OCI-M1 (cell line): ENCODE measurements around the gene FAXDC2.
A peak's percentile ranks its signal among the peaks of the same experiment; 100 is the strongest.
"Not testable (repeated sequence)": the region's sequence is repeated elsewhere in the genome, so short reads cannot be mapped to it uniquely, and the experiment has no call there.

Source experiments
- DNase-seq: peaks from one replicate; lab custom pipeline; 2025; lab: John Stamatoyannopoulos, UW

Gene FAXDC2

DNA sequence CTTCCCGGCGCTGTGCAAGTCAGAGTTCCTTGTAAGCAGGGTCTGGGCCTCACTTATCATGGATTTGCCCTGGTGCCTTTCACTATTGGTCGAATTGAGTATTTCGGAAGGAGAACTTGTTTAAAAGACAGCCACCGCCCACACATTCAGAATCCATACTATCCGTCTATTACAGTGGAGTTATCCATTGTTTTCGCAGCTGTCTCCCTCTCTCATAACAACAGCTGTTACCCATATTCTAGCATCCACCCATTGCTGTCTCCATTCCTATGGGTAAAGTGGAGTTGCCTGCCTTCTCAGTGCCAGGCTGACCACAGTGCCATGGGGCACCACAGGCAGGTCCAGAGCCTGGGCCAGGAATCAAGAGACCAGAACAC, 20.2 kb downstream of the FAXDC2 start:
- DNase-seq, result no peak

DNA sequence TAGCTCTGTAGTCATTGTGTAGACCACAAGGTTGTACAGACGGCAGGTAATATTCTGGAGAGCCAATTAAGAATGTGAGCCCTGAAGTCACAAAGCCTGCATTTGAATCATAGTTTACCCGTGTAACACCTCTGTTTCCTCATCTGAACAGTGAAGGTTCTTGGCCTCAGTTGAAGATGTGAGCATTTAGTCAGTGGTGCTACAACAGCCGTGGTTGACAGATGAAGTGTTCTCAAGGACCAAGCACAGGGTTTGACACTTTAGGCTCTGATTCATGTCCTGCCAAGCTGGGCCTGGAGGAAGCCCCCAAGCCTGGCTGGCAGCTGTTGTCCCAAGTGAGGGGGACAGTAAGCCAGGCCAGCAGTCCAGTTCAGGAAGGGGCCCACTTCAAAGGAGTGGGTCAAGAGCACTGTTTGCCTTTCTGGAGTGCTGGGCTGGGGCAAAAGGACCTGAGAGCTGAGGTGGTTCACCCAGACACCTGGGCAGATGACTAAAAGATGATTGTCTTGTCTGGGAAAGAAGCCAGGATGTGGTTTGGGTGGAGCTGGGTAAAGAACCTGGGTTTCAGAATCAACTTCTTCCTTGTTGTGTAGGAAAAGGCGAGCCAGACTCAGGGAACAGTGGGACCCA, 20.7 kb downstream of the FAXDC2 start:
- DNase-seq, result no peak

GRCh38 chr5:154829181-154829588, 21.2 kb downstream of the FAXDC2 start:
- DNase-seq, result peak; percentile 19

DNA sequence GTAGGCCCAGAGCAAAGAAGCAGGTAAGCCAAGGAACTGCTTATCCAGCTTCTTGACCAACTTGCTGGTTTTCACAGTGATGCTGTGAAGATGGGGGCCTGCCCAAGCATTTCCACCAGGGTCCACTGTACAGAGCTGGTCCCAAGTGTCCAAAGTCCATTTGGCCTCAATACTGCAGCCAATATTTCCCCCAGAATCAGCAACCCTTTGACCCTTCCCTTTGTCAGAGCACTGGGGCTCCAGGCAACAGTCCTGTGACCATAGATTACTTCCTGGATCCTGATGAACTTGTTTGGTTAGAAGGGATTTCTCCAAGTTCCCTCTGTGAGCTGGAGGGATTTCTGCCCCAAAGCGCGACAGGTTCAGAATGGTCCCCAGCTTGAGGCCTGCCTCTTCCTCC, 26.3 kb downstream of the FAXDC2 start:
- DNase-seq, result no peak

DNA sequence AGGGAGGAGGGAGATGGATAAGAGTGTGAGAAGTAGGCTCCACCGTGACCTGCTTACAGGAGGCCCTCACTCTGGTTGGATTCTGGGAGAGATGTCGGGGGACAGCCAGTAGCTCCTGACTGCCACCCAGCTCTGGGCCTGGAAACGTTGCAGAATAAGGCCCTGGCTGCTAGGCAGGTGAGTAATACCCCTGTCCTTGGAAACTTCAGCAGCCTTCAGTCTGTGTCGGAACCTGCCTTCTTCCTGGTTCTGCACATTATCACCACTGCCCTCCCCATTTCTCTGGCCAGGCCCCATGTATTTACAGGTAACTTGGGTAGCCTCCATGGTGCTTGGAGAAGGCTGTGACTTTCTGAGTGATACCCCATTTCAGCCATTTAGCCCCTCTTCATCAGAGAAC, 26.8 kb downstream of the FAXDC2 start:
- no peak for DNase-seq

DNA sequence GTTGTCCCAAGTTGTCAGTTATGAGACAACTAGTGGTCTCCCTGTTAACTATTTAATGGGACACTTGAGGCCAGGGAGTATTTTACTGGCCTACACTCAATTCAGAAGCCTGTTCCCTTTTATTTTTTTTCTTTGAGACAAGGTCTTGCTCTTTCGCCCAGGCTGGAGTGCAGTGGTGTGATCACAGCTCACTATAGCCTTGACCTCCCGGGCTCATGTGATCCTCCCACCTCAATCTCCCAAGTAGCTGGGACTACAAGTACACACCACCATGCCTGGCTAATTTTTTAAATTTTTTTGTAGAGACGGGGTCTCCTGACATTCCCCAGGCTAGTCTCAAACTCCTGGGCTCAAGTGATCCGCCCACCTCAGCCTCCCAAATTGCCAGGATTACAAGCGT, 27.5 kb downstream of the FAXDC2 start:
- not testable (repeated sequence) for DNase-seq

DNA sequence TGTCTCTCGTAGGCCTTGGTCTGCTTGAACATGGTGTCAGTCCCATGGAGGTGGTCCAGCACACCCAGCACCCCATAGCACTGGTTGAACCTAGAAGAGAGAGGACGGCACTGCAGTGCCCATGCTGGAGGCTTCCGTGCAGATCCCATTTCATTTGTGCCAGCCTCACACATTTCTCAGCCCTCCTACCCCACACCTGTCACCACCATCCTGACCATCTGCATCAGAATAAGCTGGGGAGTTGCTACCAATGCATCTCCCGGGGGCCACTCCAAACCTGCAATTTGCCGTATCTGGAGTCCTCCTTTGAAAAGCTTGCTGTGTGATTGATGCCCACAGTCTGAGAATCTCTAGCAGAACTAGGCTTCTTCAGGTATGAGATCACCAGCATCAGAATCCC, 30.0 kb downstream of the FAXDC2 start:
- DNase-seq, result no peak

GRCh38 chr5:154819546-154819945, 30.9 kb downstream of the FAXDC2 start:
- DNase-seq, result no peak

- peak; percentile 78 for DNase-seq
Observed at GRCh38 chr5:154818471-154819116, 31.8 kb downstream of the FAXDC2 start.

DNA sequence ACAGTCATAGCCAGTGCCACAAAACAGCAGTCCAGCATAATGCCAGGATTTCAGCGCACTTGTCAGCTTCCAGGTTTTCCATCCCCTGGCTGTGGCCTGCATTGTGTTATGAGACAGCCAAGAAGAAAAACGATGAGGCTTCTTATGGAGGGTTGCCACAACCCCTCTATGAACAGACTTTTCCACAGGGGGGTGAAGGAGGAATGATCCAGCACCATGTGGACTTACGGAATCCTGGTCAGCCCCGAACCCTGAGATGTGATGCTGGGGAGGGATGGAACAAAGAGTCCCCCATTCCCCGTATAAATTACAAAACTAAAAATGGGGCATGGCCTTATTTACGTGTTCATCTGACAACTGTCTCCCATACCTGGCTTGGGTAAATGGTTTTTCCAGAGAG, 32.6 kb downstream of the FAXDC2 start:
- DNase-seq, result no peak

GRCh38 chr5:154816891-154817492, 33.4 kb downstream of the FAXDC2 start:
- DNase-seq, result no peak

- DNase-seq, result no peak
Observed at GRCh38 chr5:154815684-154816247, 34.6 kb downstream of the FAXDC2 start.

GRCh38 chr5:154815025-154815424, 35.4 kb downstream of the FAXDC2 start:
- DNase-seq, result no peak

DNA sequence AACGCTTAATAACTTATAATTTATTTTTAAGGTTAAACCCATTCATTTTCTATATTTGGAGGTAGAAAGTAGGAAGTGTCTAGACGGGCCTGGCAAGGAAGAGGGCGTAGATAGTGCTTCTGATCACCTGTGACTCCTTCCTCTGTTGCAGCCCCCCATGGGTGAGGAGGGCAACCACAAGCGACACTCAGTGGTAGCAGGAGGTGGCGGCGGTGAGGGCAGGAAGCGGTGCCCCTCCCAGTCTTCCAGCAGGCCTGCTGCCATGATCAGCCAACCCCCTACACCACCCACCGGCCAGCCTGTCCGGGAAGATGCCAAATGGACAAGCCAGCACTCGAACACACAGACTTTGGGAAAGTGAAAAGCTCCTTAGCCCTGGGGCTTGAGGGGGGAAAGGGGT, 36.7 kb downstream of the FAXDC2 start:
- no peak for DNase-seq

GRCh38 chr5:154813158-154813557, 37.2 kb downstream of the FAXDC2 start:
- no peak for DNase-seq

- peak; percentile 76 for DNase-seq
Observed at GRCh38 chr5:154811653-154812465, 38.5 kb downstream of the FAXDC2 start.

DNA sequence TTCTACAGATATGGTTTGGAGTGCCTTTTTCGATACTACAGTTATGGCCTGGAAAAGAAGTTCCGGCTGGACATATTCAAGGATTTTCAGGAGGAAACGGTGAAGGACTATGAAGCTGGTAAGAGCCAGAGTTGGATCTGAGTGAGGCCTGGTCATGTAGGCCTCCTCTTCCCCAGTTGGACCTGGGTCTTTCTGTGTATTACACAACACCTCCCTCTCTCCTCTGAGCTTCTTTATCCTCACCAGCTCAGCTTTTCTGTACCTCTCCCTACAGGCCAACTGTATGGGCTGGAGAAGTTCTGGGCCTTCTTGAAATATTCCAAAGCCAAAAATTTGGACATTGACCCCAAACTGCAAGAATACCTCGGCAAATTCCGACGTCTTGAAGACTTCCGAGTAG, 39.2 kb downstream of the FAXDC2 start:
- no peak for DNase-seq

DNA sequence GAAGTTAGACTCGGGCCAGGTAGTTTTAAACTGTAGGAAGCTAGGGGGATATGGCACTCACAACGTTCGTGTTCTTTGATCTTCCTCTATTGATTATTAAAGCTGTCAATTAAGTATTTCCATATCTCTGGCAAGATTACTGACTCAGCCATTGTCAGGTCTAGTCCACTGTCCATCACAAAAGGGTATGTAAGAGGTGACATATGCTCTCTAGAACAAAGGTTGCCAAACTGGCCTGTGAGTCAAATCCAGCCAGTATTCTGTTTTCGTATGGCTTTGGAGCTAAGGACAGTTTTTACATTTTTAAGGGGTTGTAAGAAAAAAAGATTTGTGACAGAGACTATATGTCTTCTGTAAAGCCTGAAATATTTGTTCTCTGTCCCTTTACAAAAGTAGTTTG, 44.2 kb downstream of the FAXDC2 start:
- DNase-seq, result no peak

DNA sequence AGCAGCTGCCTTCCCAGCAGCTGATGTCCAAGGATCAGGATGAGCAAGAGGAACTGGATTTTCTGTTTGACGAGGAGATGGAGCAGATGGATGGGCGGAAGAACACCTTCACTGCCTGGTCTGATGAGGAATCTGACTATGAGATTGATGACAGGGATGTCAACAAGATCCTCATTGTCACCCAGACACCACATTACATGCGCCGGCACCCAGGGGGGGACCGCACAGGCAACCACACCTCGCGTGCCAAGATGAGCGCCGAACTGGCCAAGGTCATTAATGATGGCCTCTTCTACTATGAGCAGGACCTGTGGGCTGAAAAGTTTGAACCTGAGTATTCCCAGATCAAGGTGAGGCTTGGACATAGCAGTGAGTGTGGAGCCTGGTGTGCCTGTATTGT, 48.4 kb downstream of the FAXDC2 start:
- DNase-seq, result no peak

DNA sequence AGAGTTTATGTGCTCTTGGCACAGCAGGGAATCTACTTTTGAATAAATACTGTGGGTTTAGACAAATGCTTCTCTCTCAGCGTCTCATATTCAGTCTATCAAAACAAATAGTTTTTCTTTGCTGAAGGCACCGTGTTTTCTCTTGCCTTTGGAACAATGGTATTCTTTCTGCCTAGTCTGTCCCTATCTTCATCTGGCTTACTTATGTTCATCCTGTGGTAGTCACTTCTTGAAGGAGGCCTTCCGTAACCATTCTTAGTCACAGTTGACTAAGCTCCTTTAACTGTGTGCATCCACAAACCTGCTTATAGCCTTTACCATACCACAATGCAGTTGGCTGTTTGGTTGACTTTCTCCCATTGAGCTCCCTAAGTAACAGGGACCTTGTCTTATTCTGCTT, 49.3 kb downstream of the FAXDC2 start:
- DNase-seq, result no peak

DNA sequence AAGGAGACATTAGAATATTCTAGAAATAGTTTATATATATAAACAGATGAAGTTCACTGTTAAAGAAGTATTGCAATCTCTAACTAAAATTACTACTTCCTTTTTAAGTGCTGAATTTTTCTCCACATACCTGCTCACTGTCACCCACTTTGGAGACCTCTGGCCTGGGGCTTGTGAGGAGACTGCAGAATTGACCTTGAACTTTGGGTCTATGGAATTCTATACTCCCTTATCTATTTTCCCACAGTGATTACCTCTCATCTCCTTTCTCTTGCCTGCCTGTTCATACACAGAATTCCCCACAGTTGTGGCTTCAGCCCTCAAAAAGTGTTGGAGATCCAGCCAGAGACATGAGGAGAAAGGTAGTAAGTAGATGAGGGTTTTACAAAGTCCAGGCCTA, 49.8 kb downstream of the FAXDC2 start:
- no peak for DNase-seq

DNA sequence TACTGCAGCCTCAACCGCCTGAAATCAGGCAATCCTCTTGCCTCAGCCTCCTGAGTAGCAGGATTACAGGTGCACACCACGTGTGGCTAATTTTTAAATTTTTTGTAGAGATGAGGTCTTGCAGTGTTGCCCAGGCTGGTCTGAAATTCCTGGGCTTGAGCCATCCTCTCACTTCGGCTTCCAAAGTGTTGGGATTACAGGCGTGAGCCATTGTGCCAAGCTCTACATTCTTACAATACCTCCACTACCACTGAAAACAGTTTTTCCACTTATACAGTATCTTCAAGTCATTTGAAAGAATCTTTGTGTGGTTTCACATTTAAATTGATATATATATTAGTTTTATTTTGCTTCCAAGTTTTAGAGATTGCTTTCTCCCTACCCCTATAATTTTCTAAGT, 52.6 kb downstream of the FAXDC2 start:
- no peak for DNase-seq

DNA sequence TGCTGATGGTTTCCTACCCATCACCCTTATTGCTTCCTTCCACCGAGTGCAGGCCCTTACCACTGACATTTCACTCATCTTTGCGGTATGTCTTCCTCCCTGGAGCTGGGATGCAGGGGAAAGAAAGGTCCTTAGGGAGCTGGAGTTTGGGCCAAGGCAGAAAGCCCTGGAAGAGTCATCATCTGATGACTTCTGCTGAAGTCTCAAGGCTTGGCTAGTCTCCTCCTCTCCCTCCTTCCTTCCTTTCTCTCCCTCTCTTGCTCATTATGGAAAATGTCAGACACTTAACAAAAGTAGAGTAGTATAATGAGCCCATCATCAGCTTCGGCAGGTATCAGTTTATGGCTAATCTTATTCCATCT, 55.2 kb downstream of the FAXDC2 start:
- no peak for DNase-seq
